Fibroblast of lung (primary cell): ENCODE measurements around the gene CD36.

Source experiments
- CTCF ChIP-seq, 2 donors: IDR thresholded peaks in 1 of 2; conservative IDR thresholded peaks in 1 of 2; 1 replicate in 1 of 2; 2 replicates in 1 of 2; pipeline ENCODE4 v1.5.1; 2011 to 2012; ENCODE audit warnings: low read length in 2 of 2, control low read depth in 1 of 2, inconsistent platforms in 1 of 2, low read depth in 1 of 2, mild to moderate bottlenecking in 1 of 2
- EZH2 ChIP-seq: IDR thresholded peaks from 2 replicates; pipeline ENCODE4 v1.5.1; 2012; ENCODE audit warnings: low read length, control low read depth, mild to moderate bottlenecking; ENCODE audit errors: missing control alignments

DNA sequence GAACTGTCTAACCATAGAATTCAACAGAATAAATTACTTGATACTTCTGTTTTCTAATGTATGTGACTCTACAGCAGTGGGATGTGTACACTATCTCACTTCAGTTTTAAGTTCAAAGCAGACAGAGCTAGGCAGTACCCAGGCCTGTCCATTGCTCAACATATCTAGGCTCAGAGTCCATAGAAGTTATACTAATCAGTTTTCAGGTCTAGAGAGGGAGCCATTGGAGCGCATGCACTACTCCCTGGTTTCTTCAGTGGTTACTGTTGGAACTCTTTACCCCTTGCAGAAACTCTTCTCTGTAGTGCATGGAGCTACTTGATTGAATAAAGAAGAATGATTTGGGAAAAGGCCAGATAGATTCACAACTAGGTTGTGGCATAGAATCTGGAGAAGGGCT is 4.4 kb downstream of the CD36 start:
- TF ChIP-seq CTCF (conservative IDR thresholded peaks at IDR 0.05 in 1 of 2, IDR thresholded peaks at IDR 0.05 in 1 of 2; ENCODE audit: low read depth in 1 of 2, low read length in 2 of 2) (no peak), EZH2 (no peak)
